GM15510 (cell line): ENCODE results near the gene NUTM2A.
"Not testable (repeated sequence)": the region's sequence is repeated elsewhere in the genome, so short reads cannot be mapped to it uniquely, and the experiment has no call there.

Experiments used
- POLR2A ChIP-seq: IDR thresholded peaks from 3 replicates; pipeline ENCODE4 v1.6.1; 2011; ENCODE audit warnings: borderline replicate concordance; ENCODE audit not compliant: insufficient read length; ENCODE audit errors: extremely low read depth

The NUTM2A gene

GRCh38 chr10:87225148-87225547 lies at the start of gene NUTM2A:
TSS of gene NUTM2A (plus strand) at chr10:87225448. CDS start at chr10:87225831, 383 bp downstream.
- not testable (repeated sequence) for TF ChIP-seq POLR2A
